ENCODE results near the gene CCNYL1. TPM values are rescaled to one million over a fixed set of nuclear protein-coding genes. Genes with fewer than 3 reads are reported as not detected.

Gene CCNYL1
- total and polyA plus RNA-seq, 10 donors, result 4.7 to 22.8 (median 15.8) TPM

DNA sequence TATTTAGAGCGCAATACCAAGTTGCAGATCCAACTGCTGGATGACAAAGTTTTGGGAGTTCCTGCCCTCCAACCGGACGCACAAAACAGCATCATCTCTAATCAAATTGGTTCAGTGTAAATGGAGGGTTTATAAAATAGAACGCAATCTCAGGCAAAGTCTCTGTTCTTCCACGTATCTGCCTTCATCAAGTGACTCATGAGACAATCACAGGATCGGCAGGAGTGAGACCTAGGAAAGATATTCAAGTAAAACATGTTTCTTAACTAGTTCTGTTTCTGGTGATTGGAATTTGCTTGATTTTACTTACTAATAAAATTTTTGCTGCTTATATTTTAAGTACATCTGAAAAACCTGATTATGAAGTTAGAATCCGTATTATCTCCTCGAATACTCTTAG, 50.7 kb downstream of the CCNYL1 start:
- Histone ChIP-seq H3K9me3 (no peaks in the 10 kb centered on the region), H3K4me1 (peaks cover 0 to 16% (median 11%) of the 10 kb centered on the region in 6 donors), H3K27me3 (replicated peaks in 1 of 7) (peaks cover 0 to 6% (median 0%) of the 10 kb centered on the region in 7 donors), H3K4me3 (no peak overlapping the region), H3K27ac (no peak overlapping the region), H3K36me3 (peaks cover 0 to 33% (median 0%) of the 10 kb centered on the region in 6 donors)
- 84 to 97% (median 95%) methylated on average over 8 of the region's 8 CpGs for WGBS, 5 donors
- DNase-seq, result no peak
- TF ChIP-seq POLR2A (IDR thresholded peaks at IDR 0.05) (no peak), CTCF (IDR thresholded peaks at IDR 0.05 in 8 of 11, conservative IDR thresholded peaks at IDR 0.05 in 3 of 11) (no peak), POLR2AphosphoS5 (IDR thresholded peaks at IDR 0.05) (no peak)
- intact Hi-C loops (cut with DNase I; ENCODE audit: low total_unique reads), result no loop called here

GRCh38 chr2:207763303-207763917, 52.0 kb downstream of the CCNYL1 start:
- intact Hi-C loops (cut with DNase I; ENCODE audit: low total_unique reads), result no loop called here
- peaks cover 0 to 18% (median 0%) of the 10 kb centered on the region in 7 donors for H3K27me3 ChIP-seq (replicated peaks in 1 of 7)

GRCh38 chr2:207764096-207764630, 52.7 kb downstream of the CCNYL1 start:
- Histone ChIP-seq H3K27ac (no peak overlapping the region), H3K4me1 (peaks cover 15 to 36% (median 31%) of the 10 kb centered on the region in 6 donors), H3K4me3 (no peak overlapping the region), H3K9me3 (no peaks in the 10 kb centered on the region), H3K36me3 (peaks cover 0 to 39% (median 0%) of the 10 kb centered on the region in 6 donors), H3K27me3 (replicated peaks in 1 of 7) (peaks cover 0 to 22% (median 0%) of the 10 kb centered on the region in 7 donors)
- TF ChIP-seq CTCF (IDR thresholded peaks at IDR 0.05 in 8 of 11, conservative IDR thresholded peaks at IDR 0.05 in 3 of 11) (no peak), POLR2A (IDR thresholded peaks at IDR 0.05) (no peak), POLR2AphosphoS5 (IDR thresholded peaks at IDR 0.05) (no peak)
- intact Hi-C loops (cut with DNase I; ENCODE audit: low total_unique reads), result no loop called here
- no peak for DNase-seq
- 87 to 100% (median 96%) methylated on average over 1 of the region's 1 CpG for WGBS, 5 donors

More at GRCh38 chr2:207763303-207763917, 52.0 kb downstream of the CCNYL1 start:
- peaks cover 0 to 39% (median 0%) of the 10 kb centered on the region in 6 donors for H3K36me3 ChIP-seq
- H3K9me3 ChIP-seq, result no peaks in the 10 kb centered on the region
- H3K4me1 ChIP-seq, result peaks cover 9 to 29% (median 24%) of the 10 kb centered on the region in 6 donors
- no peak for DNase-seq
- TF ChIP-seq POLR2AphosphoS5 (IDR thresholded peaks at IDR 0.05) (no peak), POLR2A (IDR thresholded peaks at IDR 0.05) (no peak), CTCF (IDR thresholded peaks at IDR 0.05 in 8 of 11, conservative IDR thresholded peaks at IDR 0.05 in 3 of 11) (no peak)
- H3K27ac ChIP-seq, result no peak overlapping the region
- 90 to 96% (median 92%) methylated on average over 8 of the region's 8 CpGs for WGBS, 5 donors
- no peak overlapping the region for H3K4me3 ChIP-seq

- 83 to 89% (median 85%) methylated on average over 2 of the region's 2 CpGs for WGBS, 5 donors
- Histone ChIP-seq H3K4me1 (peaks cover 17 to 46% (median 40%) of the 10 kb centered on the region in 6 donors), H3K27ac (no peak overlapping the region), H3K27me3 (replicated peaks in 1 of 7) (peaks cover 0 to 22% (median 0%) of the 10 kb centered on the region in 7 donors), H3K4me3 (no peak overlapping the region), H3K9me3 (no peaks in the 10 kb centered on the region), H3K36me3 (peaks cover 0 to 39% (median 0%) of the 10 kb centered on the region in 6 donors)
- no peak for DNase-seq
- TF ChIP-seq POLR2AphosphoS5 (IDR thresholded peaks at IDR 0.05) (no peak), POLR2A (IDR thresholded peaks at IDR 0.05) (no peak), CTCF (IDR thresholded peaks at IDR 0.05 in 8 of 11, conservative IDR thresholded peaks at IDR 0.05 in 3 of 11) (no peak)
- intact Hi-C loops (cut with DNase I; ENCODE audit: low total_unique reads), result loop anchor here (5.0 kb wide), 1 partner anchor 212 kb away; no protein-coding TSS in a partner anchor
These were observed 54.1 kb downstream of the CCNYL1 start for GRCh38 chr2:207765547-207765946.

Measured in spleen (tissue), 11 donors.